HG03558 (cell line): ENCODE measurements around the gene NHSL2.
"Not testable (repeated sequence)": the region's sequence is repeated elsewhere in the genome, so short reads cannot be mapped to it uniquely, and the experiment has no call there.

Experiments used
- ATAC-seq: cut with Tn5 transposase; IDR thresholded peaks from one replicate; pipeline ENCODE4 v1.9.1; 2021; ENCODE audit warnings: moderate number of reproducible peaks; ENCODE audit not compliant: unreplicated experiment; ENCODE audit errors: extremely low read depth

The NHSL2 gene

GRCh38 chrX:71922686-71923085 lies 12.0 kb downstream of the NHSL2 start:
- no peak for ATAC-seq

- no peak for ATAC-seq
Measured at GRCh38 chrX:71923516-71923915, 12.9 kb downstream of the NHSL2 start.

- ATAC-seq, result no peak
Measured at GRCh38 chrX:71927040-71927439, 16.4 kb downstream of the NHSL2 start.

- ATAC-seq, result no peak
Measured at GRCh38 chrX:71928856-71929255, 18.2 kb downstream of the NHSL2 start.

GRCh38 chrX:71930298-71930697 lies 19.7 kb downstream of the NHSL2 start:
- no peak for ATAC-seq

GRCh38 chrX:71935476-71935875 lies 24.8 kb downstream of the NHSL2 start:
- no peak for ATAC-seq

- ATAC-seq, result no peak
Measured at GRCh38 chrX:71936632-71937031, 26.0 kb downstream of the NHSL2 start.

- ATAC-seq, result no peak
Measured at GRCh38 chrX:71938371-71938770, 27.7 kb downstream of the NHSL2 start.

- ATAC-seq, result no peak
Measured at GRCh38 chrX:71941145-71941544, 30.5 kb downstream of the NHSL2 start.

GRCh38 chrX:71941776-71942175 lies 31.1 kb downstream of the NHSL2 start:
- no peak for ATAC-seq

GRCh38 chrX:71944369-71944768 lies 33.7 kb downstream of the NHSL2 start:
- no peak for ATAC-seq

GRCh38 chrX:71945237-71945805 lies 34.7 kb downstream of the NHSL2 start:
- ATAC-seq, result no peak

- ATAC-seq, result no peak
Measured at GRCh38 chrX:71949363-71949762, 38.7 kb downstream of the NHSL2 start.

GRCh38 chrX:71949844-71950445 lies 39.3 kb downstream of the NHSL2 start:
- ATAC-seq, result no peak

- ATAC-seq, result no peak
Measured at GRCh38 chrX:71953391-71953790, 42.7 kb downstream of the NHSL2 start.

- ATAC-seq, result no peak
Measured at GRCh38 chrX:71953946-71954345, 43.3 kb downstream of the NHSL2 start.

- no peak for ATAC-seq
Measured at GRCh38 chrX:71954458-71954857, 43.8 kb downstream of the NHSL2 start.

- no peak for ATAC-seq
Measured at GRCh38 chrX:71955530-71956120, 45.0 kb downstream of the NHSL2 start.

- no peak for ATAC-seq
Measured at GRCh38 chrX:71958281-71958675, 47.6 kb downstream of the NHSL2 start.

- not testable (repeated sequence) for ATAC-seq
Measured at GRCh38 chrX:71964184-71964583, 53.5 kb downstream of the NHSL2 start.

- no peak for ATAC-seq
Measured at GRCh38 chrX:71974916-71975315, 64.3 kb downstream of the NHSL2 start.

- no peak for ATAC-seq
Measured at GRCh38 chrX:71976753-71977152, 66.1 kb downstream of the NHSL2 start.
